Neuronal stem cell (in vitro differentiated cells): Measurements from ENCODE around the gene TCAIM.
A peak's percentile ranks its signal among the peaks of the same experiment; 100 is the strongest.

Source experiments
- DNase-seq: peaks from one replicate; pipeline ENCODE4 v3.0.0-alpha.2; 2013; ENCODE audit warnings: low spot score
- H2AFZ ChIP-seq: one replicate; pipeline ENCODE4 v1.6.1; 2013; ENCODE audit warnings: mild to moderate bottlenecking, low read length, inconsistent platforms
- H2AK5ac ChIP-seq: 2 replicates; pipeline ENCODE4 v1.6.1; 2013; ENCODE audit warnings: low read depth, mild to moderate bottlenecking, inconsistent platforms, low read length, moderate library complexity, mixed read lengths
- H2BK120ac ChIP-seq: 2 replicates; pipeline ENCODE4 v1.6.1; 2013; ENCODE audit warnings: low read depth, mild to moderate bottlenecking, inconsistent platforms, low read length, moderate library complexity, mixed read lengths
- H2BK12ac ChIP-seq: one replicate; pipeline ENCODE4 v1.6.1; 2013; ENCODE audit warnings: low read length, inconsistent platforms
- H2BK15ac ChIP-seq: 2 replicates; pipeline ENCODE4 v1.6.1; 2013; ENCODE audit warnings: mild to moderate bottlenecking, low read length, inconsistent platforms, mixed read lengths
- H2BK5ac ChIP-seq: one replicate; pipeline ENCODE4 v1.6.1; 2013; ENCODE audit warnings: inconsistent platforms, mild to moderate bottlenecking, low read length, moderate library complexity
- H3K14ac ChIP-seq: one replicate; pipeline ENCODE4 v1.6.1; 2013; ENCODE audit warnings: low read length, inconsistent platforms
- H3K18ac ChIP-seq: 2 replicates; pipeline ENCODE4 v1.6.1; 2013; ENCODE audit warnings: low read length, inconsistent platforms
- H3K23ac ChIP-seq: 2 replicates; pipeline ENCODE4 v1.6.1; 2013; ENCODE audit warnings: low read depth, mild to moderate bottlenecking, mixed read lengths, low read length, inconsistent platforms; ENCODE audit not compliant: poor library complexity
- H3K27ac ChIP-seq: replicated peaks from 3 replicates; pipeline ENCODE4 v1.5.1; 2013; ENCODE audit warnings: low read length, inconsistent platforms
- H3K27me3 ChIP-seq, 3 experiments: 2 replicates each; pipeline ENCODE4 v1.6.1; 2013; ENCODE audit warnings: low read length in 3 of 3, mild to moderate bottlenecking in 2 of 3, inconsistent platforms in 1 of 3, low read depth in 1 of 3, mixed read lengths in 1 of 3, moderate library complexity in 1 of 3; ENCODE audit not compliant: control insufficient read depth in 3 of 3, insufficient read depth in 3 of 3
- H3K36me3 ChIP-seq, 2 donors: replicated peaks in 1 of 2; 2 replicates each; pipeline ENCODE4 v1.6.1; 2013; ENCODE audit warnings: low read length in 2 of 2; ENCODE audit not compliant: control insufficient read depth in 2 of 2, insufficient read depth in 2 of 2
- H3K4ac ChIP-seq: 2 replicates; pipeline ENCODE4 v1.6.1; 2013; ENCODE audit warnings: inconsistent platforms, mild to moderate bottlenecking, low read length, moderate library complexity
- H3K4me1 ChIP-seq, 2 donors: 1 replicate in 1 of 2; 2 replicates in 1 of 2; pipeline ENCODE4 v1.6.1; 2013; ENCODE audit warnings: low read length in 2 of 2, low read depth in 1 of 2; ENCODE audit not compliant: control insufficient read depth in 2 of 2, insufficient read depth in 1 of 2
- H3K4me2 ChIP-seq: one replicate; pipeline ENCODE4 v1.6.1; 2013; ENCODE audit warnings: mild to moderate bottlenecking, low read length, inconsistent platforms; ENCODE audit not compliant: insufficient read depth, poor library complexity, severe bottlenecking
- H3K4me3 ChIP-seq, 2 donors: 2 replicates each; pipeline ENCODE4 v1.5.1; 2013; ENCODE audit warnings: low read length in 2 of 2, mild to moderate bottlenecking in 2 of 2, inconsistent platforms in 1 of 2, moderate library complexity in 1 of 2
- H3K79me1 ChIP-seq: one replicate; pipeline ENCODE4 v1.6.1; 2013; ENCODE audit warnings: low read depth, mild to moderate bottlenecking, inconsistent platforms, low read length, moderate library complexity
- H3K9ac ChIP-seq: one replicate; pipeline ENCODE4 v1.6.1; 2013; ENCODE audit warnings: mild to moderate bottlenecking, low read depth, low read length, inconsistent platforms; ENCODE audit not compliant: poor library complexity
- H3K9me3 ChIP-seq, 2 donors: replicated peaks in 1 of 2; 2 replicates each; pipeline versions ENCODE3 to v1.6.1; 2013; ENCODE audit warnings: low read length in 2 of 2, mild to moderate bottlenecking in 2 of 2, inconsistent platforms in 1 of 2, low read depth in 1 of 2, mixed read lengths in 1 of 2, moderate library complexity in 1 of 2; ENCODE audit not compliant: control insufficient read depth in 2 of 2, insufficient read depth in 1 of 2
- H4K8ac ChIP-seq: one replicate; pipeline ENCODE4 v1.6.1; 2013; ENCODE audit warnings: low read depth, mild to moderate bottlenecking, inconsistent platforms, low read length, moderate library complexity
- H4K91ac ChIP-seq: one replicate; pipeline ENCODE4 v1.6.1; 2013; ENCODE audit warnings: low read length, low read depth, mild to moderate bottlenecking, inconsistent platforms; ENCODE audit not compliant: poor library complexity
- WGBS, 2 donors: extraction: QIAGEN DNeasy Blood & Tissue Kit; methylation state at CpG; one replicate each; pipeline ENCODE4 v1.1.7; 2013; ENCODE audit warnings: missing lambda C conversion rate in 2 of 2, mixed read lengths in 1 of 2; ENCODE audit not compliant: insufficient read length in 2 of 2, insufficient replicate concordance in 1 of 2; ENCODE audit errors: extremely low coverage in 2 of 2; 5-methylcytosine and 5-hydroxymethylcytosine counted together

Gene TCAIM

GRCh38 chr3:44321335-44321734 lies 17.2 kb upstream of the TCAIM start:
- Histone ChIP-seq H3K4me2 (no peak overlapping the region), H3K36me3 (no peaks in the 10 kb centered on the region), H2AFZ (no peak overlapping the region), H4K91ac (no peak overlapping the region), H3K18ac (no peak overlapping the region), H3K14ac (no peak overlapping the region), H2BK15ac (no peak overlapping the region), H3K27me3 (no peaks in the 10 kb centered on the region), H3K79me1 (no peaks in the 10 kb centered on the region), H2BK120ac (no peak overlapping the region), H3K27ac (no peak overlapping the region), H2AK5ac (no peak overlapping the region), H2BK12ac (no peak overlapping the region), H2BK5ac (no peak overlapping the region), H4K8ac (no peak overlapping the region), H3K9me3 (no peaks in the 10 kb centered on the region), H3K23ac (no peak overlapping the region), H3K9ac (no peak overlapping the region), H3K4me1 (no peaks in the 10 kb centered on the region), H3K4ac (no peak overlapping the region), H3K4me3 (no peak overlapping the region)
- DNase-seq, result no peak
- WGBS, 2 donors, result no CpG with 5 or more reads among the region's 3 CpGs

GRCh38 chr3:44323341-44323955 lies 15.1 kb upstream of the TCAIM start:
- DNase-seq, result peak; percentile 46
- H3K9ac ChIP-seq, result no peak overlapping the region
- H3K4me1 ChIP-seq, result no peaks in the 10 kb centered on the region
- H3K23ac ChIP-seq, result no peak overlapping the region
- H3K79me1 ChIP-seq, result no peaks in the 10 kb centered on the region
- no peaks in the 10 kb centered on the region for H3K36me3 ChIP-seq
- no peaks in the 10 kb centered on the region for H3K27me3 ChIP-seq
- H3K14ac ChIP-seq, result no peak overlapping the region
- H3K18ac ChIP-seq, result no peak overlapping the region
- no peak overlapping the region for H2AK5ac ChIP-seq
- H2BK5ac ChIP-seq, result no peak overlapping the region
- WGBS, 2 donors, result no CpG with 5 or more reads among the region's 4 CpGs
- no peak overlapping the region for H3K4ac ChIP-seq
- no peaks in the 10 kb centered on the region for H3K9me3 ChIP-seq
- H4K8ac ChIP-seq, result no peak overlapping the region
- H2BK15ac ChIP-seq, result no peak overlapping the region
- H3K27ac ChIP-seq, result no peak overlapping the region
- H3K4me2 ChIP-seq, result no peak overlapping the region
- H2BK120ac ChIP-seq, result no peak overlapping the region
- H3K4me3 ChIP-seq, result no peak overlapping the region
- H2BK12ac ChIP-seq, result no peak overlapping the region
- no peak overlapping the region for H2AFZ ChIP-seq
- H4K91ac ChIP-seq, result no peak overlapping the region

- Histone ChIP-seq H2AFZ (no peak overlapping the region), H4K91ac (no peak overlapping the region), H2BK15ac (no peak overlapping the region), H3K9ac (no peak overlapping the region), H3K4me3 (no peak overlapping the region), H3K4me1 (no peaks in the 10 kb centered on the region), H3K27ac (no peak overlapping the region), H2BK12ac (no peak overlapping the region), H3K23ac (no peak overlapping the region), H3K18ac (no peak overlapping the region), H3K27me3 (peaks cover 0 to 3% (median 0%) of the 10 kb centered on the region in 3 experiments), H3K36me3 (no peaks in the 10 kb centered on the region), H2BK120ac (no peak overlapping the region), H3K14ac (no peak overlapping the region), H2AK5ac (no peak overlapping the region), H3K4me2 (no peak overlapping the region), H3K4ac (no peak overlapping the region), H3K79me1 (no peaks in the 10 kb centered on the region), H2BK5ac (no peak overlapping the region), H3K9me3 (no peaks in the 10 kb centered on the region), H4K8ac (no peak overlapping the region)
- no peak for DNase-seq
These were observed 14.0 kb upstream of the TCAIM start for GRCh38 chr3:44324584-44324983.

- H2AK5ac ChIP-seq, result no peak overlapping the region
- H4K91ac ChIP-seq, result no peak overlapping the region
- H3K9me3 ChIP-seq, result no peaks in the 10 kb centered on the region
- H3K4me3 ChIP-seq, result no peak overlapping the region
- H4K8ac ChIP-seq, result no peak overlapping the region
- H2BK5ac ChIP-seq, result no peak overlapping the region
- H2AFZ ChIP-seq, result no peak overlapping the region
- H3K23ac ChIP-seq, result no peak overlapping the region
- H3K4ac ChIP-seq, result no peak overlapping the region
- no peaks in the 10 kb centered on the region for H3K36me3 ChIP-seq
- H2BK15ac ChIP-seq, result no peak overlapping the region
- H3K9ac ChIP-seq, result no peak overlapping the region
- no peak overlapping the region for H2BK120ac ChIP-seq
- no peak overlapping the region for H3K27ac ChIP-seq
- WGBS, 2 donors, result no CpG with 5 or more reads among the region's 2 CpGs
- no peak for DNase-seq
- H3K4me2 ChIP-seq, result no peak overlapping the region
- no peak overlapping the region for H3K14ac ChIP-seq
- no peak overlapping the region for H3K18ac ChIP-seq
- H3K27me3 ChIP-seq, result peaks cover 0 to 8% (median 0%) of the 10 kb centered on the region in 3 experiments
- no peaks in the 10 kb centered on the region for H3K79me1 ChIP-seq
- H2BK12ac ChIP-seq, result no peak overlapping the region
- no peaks in the 10 kb centered on the region for H3K4me1 ChIP-seq
These were observed 12.5 kb upstream of the TCAIM start for GRCh38 chr3:44326019-44326418.
